ENCODE data around the gene ADA.

ADA gene

DNA sequence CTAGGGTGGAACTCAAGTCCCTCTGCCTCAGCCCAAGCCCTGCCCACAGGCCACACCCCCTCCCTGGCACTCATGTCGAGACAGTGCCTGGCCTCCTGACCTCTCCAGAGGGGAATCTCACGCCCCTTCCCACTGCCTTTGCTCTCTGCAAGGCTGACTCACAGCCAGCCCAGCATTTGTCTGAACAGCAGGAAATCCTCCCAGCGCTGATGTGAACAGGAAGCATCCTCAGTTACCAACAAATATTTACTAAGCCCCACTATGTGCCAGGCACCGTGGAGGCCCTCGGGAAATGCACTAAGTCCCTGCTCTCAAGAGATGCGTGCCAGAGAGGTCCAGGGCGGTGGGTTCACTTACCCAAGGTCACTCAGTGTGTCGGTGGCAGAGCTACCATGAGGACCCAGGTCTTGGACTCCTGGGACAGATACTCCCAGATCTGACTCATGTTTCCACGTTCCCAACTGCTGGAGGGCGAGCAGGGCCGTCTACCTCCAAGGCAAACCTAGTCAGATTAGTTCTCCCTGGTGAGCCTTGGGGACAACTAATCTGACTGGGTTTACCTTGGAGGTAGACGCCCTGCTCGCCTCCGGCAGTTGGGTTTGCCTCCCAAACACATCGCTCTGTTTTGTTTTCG is 7.8 kb downstream of the ADA start:
- peak; percentile 82 for DNase-seq

DNA sequence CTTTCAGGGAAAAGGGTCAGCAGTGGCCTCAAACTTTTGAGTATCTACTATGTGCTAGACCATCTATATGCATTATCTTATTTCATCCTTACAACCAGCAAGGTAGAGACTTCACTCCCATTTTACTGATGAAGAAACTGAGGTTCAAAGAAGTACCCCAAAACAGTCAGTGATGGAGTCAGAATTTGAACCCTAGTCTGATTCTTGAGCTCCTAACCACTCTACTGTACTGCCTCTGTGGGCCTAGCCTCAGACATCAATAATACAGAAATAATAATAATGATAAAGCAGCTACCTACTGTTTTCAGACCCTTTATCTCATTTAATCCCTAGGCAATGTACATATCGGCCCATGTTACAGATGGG is 8.4 kb downstream of the ADA start:
- no peak for DNase-seq

DNA sequence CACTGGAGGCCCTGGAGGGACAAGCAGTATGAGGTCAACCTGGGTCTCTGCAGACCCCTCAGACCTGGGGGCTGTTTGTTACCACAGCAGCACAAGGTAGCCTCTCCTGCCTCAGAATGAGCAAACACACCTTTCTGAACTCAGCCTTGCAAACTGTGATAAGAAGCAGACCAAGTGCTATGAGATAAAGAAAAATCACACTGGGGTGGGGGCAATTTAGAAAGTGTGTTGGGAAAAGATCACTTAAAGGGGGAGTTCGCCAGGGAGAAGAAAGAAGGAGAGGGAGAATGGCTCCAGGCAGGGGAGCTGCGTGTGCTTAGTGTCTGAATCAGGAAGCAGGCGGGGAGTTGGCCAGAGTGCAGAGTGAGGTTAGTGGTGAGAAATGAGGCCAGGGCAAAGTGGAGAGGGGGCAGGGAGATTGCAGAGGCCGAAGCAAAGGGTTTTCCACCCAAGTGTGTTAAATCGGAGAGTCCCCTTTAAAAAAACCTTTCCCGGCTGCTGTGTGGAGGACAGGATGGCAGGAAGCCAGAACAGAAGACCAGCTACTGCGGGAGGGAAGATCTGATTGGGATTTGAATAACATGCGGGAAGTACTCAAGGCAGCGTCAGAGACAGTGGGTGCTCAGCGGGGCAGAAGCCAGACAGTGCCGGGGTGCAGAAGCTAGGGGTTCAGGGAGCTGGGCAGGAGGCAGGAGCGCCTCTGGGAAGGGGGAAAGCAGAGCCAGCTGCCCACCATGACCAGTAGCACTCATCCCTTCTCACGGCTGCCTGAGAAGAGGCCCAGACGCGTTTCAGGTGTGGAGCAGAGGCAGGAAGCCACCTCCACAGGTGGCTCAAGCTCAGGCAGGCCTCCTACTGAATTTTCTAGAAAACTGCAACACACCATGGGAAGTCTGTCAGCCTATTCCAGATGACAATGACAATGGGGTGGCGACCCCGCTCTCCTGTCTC is 9.0 kb downstream of the ADA start:
- DNase-seq: peak; percentile 69

DNA sequence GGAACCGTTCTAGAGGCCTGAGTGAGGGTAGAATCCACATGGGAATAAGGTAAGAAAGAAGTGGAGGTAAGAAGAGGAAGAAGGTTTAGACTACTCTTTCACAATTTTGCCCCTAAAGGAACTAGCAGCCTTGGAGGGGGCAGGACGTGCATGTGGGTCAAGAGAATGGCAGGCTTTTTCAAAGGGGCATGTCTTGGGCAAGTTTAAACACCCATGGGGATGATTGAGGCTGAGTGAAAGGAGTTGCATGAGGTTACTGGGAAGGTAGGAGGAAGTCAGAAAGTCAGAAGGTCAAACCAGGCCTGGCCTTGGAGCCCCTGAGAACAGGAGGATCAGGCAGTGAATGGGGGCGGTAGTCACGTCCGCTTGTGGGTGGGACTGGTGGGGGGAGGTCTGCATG is 10.2 kb downstream of the ADA start:
- no peak for DNase-seq

DNA sequence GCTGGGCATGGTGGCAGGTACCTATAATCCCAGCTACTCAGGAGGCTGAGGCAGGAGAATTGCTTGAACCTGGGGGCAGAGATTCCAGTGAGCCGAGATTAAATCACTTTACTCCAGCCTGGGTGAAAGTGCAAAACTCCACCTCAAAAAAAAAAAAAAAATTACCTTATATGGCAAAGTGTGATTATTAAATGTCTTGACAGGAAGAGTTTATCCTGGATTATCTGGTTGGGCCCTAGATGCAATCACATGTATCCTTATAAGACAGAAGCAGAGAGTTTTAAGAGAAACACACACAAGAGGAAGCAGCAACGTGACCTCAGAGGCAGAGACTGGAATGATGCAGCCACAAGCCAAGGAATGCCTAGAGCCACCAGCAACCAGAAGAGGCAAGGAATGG is 11.0 kb downstream of the ADA start:
- no peak for DNase-seq

DNA sequence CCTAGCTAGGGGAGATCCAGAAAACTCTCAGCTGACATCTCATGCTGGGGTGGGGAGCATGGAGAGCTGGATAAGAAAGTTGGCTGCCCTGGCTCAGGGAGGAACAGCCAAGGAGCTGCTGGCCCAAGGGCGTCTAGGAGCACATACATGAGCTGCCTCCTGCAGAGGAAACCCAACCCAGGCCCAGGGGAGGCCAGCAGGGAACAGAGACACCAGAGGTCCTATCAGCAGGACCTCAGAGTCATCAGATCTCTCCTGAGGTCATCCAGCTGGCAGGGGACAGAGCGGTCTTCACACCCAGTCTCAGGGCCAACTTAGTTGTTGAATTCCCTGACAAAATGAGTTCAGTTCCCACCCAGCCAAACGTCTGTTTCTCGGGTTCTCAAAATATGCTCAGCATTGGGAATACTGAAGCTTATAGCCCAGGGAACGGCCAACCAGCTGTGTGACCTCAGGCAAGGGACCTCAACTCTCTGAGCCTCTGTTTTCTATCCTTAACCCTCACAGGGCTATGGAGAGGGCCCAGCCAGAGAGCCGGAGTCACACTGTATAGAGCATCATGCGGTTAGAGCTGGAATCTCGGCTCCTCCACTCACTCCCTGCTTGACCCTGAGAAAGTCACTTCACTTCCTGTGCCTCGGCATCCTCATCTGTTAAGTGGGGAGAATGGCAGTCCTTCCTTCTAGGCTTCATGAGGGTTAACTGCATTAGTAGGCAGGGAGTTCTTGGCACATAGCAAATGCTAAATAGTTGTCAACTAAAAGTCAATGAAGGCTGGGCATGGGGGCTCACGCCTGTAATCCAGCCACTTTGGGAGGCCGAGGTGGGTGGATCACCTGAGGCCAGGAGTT is 13.8 kb downstream of the ADA start:
- DNase-seq: no peak

DNA sequence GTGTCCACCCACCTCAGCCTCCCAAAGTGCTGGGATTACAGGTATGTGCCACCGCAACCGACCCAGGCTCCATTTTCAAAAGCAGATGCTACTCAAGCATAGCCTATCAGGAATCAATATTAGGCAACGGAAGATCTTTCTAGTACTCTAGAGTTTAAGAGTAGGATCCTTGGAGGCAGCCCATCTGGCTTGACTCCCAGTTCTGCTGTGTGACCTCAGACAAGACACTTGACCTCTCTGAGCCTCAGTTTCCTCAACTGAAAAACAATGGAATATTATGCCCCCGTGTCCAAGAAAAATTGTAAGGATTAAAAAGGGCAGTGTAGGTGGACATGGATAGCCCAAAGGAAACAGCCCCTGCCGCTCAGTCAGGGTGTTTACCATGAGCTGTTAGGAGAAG is 14.5 kb downstream of the ADA start:
- DNase-seq: no peak

DNA sequence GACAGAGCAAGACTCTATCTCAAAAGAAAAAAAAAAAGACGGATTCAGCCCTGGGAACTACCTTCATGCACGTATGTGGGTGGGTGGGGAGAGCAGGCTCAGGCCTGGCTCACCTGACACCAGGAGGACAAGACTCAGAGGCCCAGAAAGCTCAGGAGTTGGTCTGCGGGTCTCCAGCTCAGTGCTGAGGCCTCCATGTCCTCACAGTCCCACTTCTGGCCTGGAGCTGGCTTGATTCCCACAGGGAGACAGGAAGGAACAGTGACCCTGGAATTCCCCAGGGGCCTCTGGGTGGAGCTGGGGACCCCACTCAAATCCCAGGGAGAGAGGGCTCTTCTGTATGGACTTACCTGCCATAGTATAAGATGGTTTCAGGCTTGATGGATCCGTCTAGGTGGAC is 15.6 kb downstream of the ADA start:
- DNase-seq: no peak

DNA sequence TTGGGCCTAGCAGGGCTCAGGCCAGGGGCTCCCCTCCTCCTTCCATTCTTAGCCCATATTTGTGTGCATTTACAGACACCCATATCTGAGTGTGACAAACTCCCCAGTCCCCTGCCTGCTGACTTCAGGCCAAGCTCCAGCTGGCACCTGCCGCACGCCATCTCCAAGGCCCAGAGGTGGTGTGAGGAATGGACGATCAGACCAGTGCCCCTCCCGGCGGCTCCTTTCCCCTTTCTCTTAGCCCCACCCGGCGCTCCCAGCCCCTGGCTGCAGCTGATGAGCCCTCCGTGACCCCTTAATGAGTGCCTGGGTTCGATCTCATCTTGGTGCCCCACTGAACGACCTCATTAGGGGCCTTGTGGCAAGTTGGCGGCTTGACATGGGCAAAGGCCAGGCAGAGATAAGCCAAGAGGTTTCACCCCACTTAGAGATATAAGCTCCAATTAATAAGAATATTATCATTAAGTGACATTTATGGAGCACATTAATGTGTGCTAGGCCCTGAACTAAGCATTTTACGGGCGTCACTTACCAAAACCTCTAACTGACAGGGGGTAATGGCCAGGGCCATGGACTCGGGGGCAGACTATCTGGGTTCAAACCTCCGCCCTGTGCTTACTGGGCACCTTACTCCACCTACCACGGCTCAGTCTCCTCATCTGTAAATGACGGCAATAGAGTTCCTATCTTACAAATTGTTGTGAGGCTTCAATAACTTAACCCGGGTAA is 17.5 kb downstream of the ADA start:
- DNase-seq: no peak

DNA sequence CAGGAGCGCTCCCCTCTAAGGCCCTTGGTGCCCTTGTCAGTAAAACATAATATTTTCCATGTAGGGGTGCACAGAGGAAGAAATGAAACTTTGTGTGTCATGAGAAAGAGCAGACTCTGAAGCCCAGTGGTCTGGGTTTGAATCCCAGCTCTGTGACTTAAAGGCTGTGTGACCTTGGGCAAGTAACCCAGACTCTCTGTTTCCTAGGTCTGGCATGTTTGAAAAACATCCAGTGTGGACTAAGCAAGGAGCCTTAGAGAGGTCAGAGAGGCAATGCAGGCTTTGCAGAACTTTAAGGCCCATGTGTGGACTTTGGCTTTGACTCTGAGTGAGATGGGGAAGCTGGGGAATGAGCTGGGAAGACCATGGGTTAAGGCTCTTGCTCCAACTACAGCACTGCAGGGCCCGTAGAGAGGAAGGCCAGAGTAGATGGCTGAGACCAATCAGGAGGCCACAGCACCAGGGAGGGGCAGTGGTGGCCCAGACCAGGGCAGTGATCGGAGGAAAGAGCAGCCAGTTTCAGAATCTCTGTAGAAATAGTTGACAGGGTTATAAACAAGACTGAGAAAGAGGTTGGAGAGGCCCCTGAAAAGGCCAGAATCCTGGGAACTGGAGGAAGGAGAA is 18.2 kb downstream of the ADA start:
- no peak for DNase-seq

DNA sequence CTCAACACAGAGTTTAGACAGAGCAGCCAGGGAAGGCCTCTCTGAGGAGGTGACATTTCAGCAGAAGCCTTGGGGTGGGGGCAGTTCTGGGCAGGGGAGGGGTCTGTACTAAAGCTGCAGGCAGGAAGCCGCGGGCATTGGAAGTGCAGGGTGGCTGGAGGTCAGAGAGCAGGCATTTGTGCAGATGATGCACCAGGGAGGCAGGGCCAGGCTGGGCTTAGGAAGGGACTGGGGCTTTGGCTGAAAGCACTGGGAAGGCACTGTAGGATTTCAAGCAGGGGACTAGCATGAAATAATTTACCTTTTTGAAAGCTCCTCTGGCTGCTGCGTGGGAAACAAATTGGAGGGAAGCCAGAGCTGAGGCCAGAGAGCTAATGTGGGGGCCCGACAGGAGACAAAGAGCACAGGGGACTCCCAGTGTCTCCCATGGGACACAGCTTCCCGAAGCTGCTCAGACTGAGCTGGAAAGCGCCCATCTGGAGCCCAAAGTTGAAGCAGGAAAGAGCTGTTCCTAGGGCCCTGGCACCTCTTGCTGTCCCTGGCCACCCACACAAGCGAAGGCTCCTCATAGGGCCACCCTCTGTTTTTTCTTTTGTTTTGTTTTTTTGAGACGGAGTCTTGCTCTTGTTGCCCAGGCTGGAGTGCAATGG is 19.3 kb downstream of the ADA start:
- no peak for DNase-seq

DNA sequence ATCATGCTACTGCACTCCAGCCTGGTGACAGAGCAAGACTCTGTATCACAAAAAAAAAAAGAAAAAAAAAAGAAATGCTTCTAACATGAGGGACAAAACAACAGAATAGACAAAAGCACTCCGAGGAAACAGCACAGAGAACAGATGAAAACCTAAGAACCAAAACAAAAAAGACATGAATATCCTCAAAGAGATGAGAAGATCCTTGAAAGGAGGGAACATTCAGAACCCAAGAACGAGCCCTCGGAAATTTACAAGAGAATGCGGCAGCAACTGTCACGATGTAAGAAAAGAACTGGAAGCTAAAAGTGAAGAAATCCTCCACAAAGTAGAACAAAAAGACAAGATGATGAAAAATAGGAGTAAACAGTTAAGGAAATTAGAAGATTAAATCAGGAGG is 21.2 kb downstream of the ADA start:
- no peak for DNase-seq

DNA sequence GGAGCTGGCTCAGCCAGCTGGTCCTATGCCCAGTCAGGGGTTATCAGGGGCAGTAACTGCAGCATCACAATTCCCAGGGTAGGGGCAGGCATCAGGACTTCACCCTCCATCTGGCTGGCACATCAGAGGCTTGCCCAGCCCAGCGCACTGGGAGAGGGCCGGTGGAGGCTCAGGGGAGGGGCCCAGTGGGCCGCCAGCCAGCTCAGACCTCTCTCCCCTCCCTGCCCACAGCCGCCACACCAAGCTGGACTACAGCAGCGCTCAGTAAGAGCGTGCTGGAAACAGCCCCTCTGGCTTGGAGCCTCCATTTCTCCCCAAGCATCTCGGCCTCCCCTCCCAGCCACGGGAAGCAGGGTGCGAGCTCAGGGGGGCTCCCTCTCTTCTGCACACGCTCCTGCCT is 22.0 kb downstream of the ADA start:
- no peak for DNase-seq

DNA sequence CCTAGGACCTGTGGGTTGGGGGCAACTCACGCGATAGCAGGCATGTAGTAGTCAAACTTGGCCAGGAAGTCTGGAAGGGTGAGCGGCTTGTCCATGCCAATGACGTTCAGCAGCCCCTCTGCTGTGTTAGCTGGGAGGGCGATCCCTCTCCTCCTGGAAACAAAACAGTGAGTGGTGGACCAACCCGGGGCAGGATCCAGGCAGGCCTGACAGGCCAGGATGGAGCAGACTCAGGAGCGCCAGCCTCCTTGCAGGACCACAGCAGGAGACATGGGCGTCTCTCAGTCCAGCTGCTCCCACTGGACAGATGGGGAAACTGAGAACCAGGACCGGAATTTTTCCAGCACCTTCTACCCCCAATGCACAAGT is 22.5 kb downstream of the ADA start:
- no peak for DNase-seq

DNA sequence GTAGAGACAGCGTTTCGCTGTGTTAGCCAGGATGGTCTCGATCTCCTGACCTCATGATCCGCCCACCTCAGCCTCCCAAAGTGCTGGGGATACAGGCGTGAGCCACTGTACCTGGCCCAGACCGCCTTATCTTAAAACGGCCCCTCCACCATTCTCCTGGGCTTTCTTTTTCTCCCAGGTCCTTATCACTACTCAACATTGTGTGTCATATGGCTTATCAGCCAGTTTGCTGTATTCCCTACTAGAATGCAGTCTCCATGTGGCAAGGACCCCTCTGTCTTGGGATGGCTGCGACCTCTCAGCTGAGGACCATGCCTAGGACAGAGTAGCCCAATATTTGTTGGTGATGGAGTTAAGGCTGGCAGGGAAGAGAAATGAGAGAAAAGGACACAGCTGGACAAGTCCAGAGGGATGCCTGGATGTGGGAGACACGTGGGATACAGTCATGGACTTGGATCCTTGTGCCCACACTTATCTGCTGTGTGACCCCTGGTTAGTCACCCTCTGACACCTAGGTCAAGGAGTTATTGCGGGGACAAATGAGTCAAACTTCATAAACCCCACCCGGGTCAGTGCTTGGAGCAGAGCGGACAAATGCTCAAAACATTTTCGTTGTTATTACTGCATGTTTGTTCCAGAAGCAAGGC is 24.0 kb downstream of the ADA start:
- DNase-seq: no peak

DNA sequence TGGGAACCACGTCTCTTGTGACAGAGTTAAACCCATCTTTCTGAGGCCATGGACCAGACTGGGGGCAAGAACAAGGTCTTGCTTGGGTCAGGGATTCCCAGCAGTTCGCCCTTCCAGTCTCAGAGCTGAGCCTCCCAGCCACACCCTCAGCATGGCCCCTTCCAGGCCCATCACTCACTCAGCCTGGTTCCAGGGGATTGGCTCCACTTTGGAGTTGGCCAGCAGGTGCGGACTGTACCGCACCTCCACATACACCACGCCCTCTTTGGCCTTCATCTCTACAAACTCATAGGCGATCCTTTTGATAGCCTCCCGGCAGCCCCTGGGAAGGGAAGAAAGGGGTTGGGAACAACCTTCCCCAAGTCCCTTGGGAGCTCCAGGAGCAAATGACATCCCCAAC is 25.2 kb downstream of the ADA start:
- DNase-seq: no peak

DNA sequence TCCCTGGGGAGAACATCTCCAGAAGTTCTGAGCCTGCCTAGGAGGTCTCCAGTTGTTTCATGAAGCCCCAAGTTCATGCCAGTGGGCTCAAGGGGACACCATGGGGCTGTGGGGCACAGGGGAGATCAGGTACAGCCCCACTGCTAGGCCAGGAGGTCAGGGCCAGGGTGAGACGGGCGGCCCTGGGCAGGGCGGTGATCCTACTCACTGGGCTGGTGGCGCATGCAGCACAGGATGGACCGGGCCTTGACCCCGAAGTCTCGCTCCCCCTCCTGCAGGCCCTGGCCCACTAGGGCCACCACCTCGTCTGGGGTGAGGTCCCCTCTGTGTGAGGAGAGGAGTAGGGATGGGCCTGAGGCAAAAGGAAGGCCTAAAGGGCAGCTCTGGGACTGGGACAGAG is 26.1 kb downstream of the ADA start:
- DNase-seq: no peak

DNA sequence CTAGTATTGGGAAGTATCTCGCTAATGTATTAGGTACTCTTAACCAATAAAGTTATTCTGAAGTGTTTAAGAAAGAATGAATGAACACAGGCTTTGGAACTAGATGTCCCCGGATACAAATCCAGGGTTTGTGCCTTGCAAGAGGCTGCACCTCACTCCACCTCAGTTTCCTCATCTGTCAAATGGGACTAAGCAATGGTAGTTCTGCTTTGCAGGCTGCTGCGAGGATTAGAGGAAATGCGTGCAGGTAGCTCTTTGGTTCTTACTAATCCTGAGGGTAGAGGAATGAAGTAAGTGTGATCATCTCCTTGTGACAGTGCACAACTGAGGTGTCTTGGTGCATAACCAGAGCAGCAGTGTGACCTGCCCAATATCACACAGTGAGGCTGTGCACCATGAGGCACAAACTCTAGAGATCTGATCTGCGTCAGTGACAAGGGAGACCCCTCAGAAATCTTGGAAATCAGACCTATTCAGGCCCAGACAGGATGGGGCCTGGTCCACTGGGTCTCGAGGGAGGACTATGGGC is 26.7 kb downstream of the ADA start:
- DNase-seq: no peak

DNA sequence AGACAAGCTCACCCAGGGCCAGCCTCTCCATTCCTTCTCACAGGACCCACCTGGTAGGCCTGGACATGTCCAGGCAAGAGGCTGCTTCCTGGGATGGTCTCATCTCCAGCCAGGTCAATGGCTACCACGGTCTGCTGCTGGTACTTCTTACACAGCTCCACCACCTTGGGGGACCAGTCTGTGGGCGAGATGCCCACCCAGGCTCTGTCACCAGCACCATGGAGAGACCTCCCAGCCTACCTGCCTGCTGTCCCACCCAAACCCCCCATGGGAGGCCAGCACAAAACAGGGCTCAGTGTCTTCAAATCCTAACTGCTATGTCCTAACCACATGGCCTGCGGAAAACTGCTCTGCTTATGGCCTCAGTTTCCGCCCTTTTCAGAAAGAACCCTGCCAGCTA is 27.3 kb downstream of the ADA start:
- DNase-seq: no peak

DNA sequence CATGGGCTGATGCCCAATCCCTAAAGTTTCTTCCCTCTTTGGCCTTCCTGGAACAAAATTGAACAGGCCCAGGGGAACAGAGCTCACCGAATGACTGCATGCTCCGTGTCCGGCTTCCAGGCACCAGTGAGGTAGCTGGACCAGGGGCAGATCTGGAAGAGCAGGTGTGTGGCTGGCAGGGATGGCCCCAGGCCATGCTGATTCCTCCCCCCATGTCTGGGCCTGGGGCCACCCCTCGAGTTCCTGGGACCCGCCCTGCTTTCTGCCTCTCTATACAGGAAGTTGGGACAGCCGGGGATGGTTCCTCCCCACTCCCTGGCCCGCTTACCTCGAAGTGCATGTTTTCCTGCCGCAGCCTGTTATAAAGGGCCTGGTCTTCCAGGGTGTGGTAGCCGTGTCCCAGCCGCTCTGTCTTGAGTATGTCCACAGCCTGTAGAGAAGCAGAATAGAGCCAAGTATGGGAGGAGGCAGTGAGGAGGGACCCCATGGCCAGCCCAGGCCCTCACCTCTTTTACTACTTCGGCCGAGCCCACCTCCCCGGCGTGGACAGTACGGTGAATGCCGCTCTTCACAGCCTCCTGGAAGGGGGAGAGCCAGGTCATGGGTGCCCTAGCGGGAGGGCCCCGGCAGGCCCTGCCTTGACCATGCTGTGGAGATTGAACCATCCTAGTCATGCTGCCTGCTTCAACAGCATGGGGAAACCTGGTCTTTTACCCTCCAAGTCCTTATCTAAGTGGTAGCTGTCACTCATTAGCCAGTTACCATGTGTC is 28.8 kb downstream of the ADA start:
- no peak for DNase-seq

Data from activated effector memory CD4-positive, alpha-beta T cell treated with anti-CD3 and anti-CD28 coated beads, Interleukin-2, amount 50 U/mL, for 16 hours (primary cell).